ENCODE data around the gene RHOJ. TPM values are rescaled to one million over a fixed set of nuclear protein-coding genes. Genes with fewer than 3 reads are reported as not detected.

RHOJ gene
- total RNA-seq, 1 donor = 0.43 TPM

DNA sequence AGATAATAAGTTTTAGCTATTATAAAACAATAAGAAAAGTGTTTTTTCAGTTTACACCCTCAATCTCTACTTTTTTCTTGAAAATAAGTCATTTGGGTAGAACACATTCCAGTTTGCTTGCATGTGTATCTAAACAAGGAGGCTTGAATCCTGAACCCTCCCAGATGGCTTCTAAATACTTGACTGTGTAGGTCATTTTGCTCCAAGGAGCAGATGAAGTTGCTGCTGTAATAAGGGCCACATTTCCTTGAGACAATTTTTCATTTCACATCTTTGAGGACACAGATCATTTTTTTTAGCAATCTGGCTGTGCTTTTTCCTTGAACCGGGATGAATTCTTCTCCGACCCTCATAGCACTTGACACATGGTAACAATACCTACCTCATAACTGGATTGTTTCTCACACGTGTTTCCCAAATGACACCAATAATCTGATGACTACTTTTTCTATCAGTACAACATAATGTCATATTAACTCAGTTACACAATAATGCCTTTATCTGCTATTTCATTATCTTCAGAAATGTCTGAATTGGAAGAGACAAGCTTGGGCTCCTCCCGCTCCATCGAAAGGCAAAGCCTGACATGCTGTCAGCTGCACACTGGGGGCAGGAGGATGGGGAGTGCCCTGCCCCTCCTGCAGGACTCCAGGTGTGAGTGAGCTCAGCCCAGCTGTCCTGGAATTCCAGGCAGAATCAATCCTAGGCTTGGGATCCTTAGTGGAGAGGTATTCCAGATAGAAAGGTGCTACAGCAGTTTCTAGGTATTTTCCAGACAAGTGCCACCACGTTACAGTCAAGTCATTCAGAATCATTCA is 83.6 kb downstream of the RHOJ start:
- H3K4me3 ChIP-seq (ENCODE audit: low read depth, low read length) = no peak overlapping the region
- TF ChIP-seq, protein P1, sequence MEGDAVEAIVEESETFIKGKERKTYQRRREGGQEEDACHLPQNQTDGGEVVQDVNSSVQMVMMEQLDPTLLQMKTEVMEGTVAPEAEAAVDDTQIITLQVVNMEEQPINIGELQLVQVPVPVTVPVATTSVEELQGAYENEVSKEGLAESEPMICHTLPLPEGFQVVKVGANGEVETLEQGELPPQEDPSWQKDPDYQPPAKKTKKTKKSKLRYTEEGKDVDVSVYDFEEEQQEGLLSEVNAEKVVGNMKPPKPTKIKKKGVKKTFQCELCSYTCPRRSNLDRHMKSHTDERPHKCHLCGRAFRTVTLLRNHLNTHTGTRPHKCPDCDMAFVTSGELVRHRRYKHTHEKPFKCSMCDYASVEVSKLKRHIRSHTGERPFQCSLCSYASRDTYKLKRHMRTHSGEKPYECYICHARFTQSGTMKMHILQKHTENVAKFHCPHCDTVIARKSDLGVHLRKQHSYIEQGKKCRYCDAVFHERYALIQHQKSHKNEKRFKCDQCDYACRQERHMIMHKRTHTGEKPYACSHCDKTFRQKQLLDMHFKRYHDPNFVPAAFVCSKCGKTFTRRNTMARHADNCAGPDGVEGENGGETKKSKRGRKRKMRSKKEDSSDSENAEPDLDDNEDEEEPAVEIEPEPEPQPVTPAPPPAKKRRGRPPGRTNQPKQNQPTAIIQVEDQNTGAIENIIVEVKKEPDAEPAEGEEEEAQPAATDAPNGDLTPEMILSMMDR (IDR thresholded peaks at IDR 0.05; ENCODE audit: insufficient read depth, low read depth, low read length) = no peak
- DNase-seq (ENCODE audit: low read depth) = no peak

DNA sequence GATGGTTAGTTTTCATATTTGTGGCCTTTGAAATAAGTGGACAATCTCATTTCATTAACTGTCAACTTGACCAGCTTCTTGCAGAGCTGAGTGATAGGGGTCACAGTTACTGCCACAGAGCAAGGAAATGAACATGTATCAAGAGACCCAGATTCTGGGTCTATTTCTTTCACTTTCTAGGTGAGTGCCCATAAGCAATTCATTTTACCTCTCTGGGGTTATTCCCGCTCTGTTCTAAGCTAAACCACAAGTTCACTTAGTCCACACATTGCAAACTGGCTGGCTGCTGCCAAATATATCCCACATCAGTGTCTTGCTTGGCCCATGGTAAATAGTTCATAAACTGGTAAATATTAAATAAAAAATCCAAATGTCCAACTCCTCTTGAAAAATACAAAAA is 84.6 kb downstream of the RHOJ start:
- TF ChIP-seq, protein P1 (IDR thresholded peaks at IDR 0.05; ENCODE audit: insufficient read depth, low read depth, low read length) = no peak
- no peak overlapping the region for H3K4me3 ChIP-seq (ENCODE audit: low read depth, low read length)
- no peak for DNase-seq (ENCODE audit: low read depth)

DNA sequence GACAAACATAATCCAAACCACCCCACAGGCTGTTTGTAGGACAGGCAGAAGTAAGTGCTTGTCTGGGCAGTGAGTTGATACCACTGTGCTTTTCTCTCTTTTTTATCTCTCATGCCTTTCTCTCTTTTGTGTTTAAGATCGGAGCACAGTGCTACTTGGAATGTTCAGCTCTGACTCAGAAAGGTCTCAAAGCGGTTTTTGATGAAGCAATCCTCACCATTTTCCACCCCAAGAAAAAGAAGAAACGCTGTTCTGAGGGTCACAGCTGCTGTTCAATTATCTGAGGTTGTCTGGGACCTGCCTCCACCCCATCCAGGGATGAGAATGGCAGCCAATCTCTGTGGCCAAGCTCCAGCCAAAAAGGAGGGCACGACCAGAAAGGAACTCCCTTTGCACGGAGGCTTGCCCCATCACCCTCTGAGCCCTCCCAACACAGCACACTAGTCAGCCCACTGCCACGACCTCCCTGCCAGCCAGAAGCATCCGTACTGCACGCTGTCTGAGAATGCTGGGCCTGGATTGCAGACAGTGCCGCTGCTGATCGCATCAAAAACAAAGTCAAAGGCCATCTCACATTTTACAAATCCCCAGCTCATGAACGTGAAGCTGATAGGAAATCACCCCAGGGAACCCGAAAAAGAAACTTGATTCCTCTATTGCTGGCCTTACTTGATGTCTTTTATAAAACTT is 86.6 kb downstream of the RHOJ start:
- TF ChIP-seq, protein P1 (IDR thresholded peaks at IDR 0.05; ENCODE audit: insufficient read depth, low read depth, low read length) = no peak
- H3K4me3 ChIP-seq (ENCODE audit: low read depth, low read length) = no peak overlapping the region
- DNase-seq (ENCODE audit: low read depth) = no peak

DNA sequence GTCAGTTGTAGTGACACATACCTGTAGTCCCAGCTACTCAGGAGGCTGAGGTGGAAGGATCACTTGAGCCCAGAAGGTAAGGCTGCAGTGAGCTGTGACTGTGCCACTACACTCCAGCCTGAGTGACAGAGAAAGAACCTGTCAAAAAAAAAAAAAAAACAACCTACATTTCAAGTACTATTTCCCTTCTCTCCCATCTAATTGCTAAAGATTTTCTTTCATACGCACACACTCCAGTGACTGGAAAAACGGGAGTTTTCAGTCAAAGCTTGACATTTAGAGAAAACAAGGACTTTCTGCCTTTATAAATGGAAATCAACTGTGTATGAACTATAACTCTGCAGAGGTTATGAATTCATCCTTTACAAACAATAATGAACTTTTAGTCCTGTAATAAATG is 88.6 kb downstream of the RHOJ start:
- TF ChIP-seq, protein P1 (IDR thresholded peaks at IDR 0.05; ENCODE audit: insufficient read depth, low read depth, low read length) = no peak
- DNase-seq (ENCODE audit: low read depth) = no peak
- H3K4me3 ChIP-seq (ENCODE audit: low read depth, low read length) = no peak overlapping the region

DNA sequence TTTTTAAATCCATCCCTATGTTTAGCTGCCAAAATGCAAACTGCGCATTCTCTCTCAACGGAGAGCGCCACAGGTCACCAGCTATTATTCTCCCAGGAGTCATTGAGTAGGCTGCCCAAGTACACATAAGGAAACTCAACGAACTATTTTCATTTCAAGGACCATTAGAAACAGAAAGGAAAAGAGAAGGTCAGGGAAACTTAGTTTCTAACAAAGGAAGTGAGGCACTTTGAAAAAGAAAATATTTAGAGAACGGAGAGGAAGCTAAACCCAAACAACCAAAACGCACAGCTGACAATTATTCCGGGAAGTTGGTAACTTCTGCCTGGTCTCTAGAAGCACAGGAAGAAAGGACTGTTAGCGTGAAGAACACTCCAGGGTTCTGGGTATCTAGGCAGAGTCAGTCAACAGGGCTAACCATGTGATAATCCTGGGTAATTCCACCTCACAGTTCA is 91.0 kb downstream of the RHOJ start:
- no peak for DNase-seq (ENCODE audit: low read depth)
- TF ChIP-seq, protein P1 (IDR thresholded peaks at IDR 0.05; ENCODE audit: insufficient read depth, low read depth, low read length) = no peak
- H3K4me3 ChIP-seq (ENCODE audit: low read depth, low read length) = no peak overlapping the region

DNA sequence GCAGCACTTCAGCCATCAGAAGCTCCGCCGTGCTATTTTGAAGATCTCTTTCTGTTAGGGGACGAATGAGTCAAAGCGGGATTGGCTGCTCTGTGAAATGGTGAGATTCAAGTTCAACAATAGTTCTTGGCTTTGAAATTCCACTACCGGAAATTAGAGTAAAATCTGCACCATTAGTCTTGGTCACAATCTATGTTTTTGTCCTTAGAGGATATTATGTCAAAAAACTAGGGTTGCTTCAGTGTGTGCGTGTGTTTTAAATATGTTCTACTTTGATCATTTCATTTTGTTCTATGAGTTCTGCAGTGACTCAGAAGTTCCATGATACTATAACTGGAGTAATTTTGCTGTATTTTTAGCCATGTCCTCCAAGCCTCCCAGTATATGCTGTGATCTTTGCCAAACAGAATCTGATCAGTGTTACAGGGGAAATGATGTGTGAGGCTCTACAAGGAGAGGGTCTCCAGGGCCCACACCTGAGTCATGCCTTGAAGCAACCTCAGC is 91.9 kb downstream of the RHOJ start:
- no peak overlapping the region for H3K4me3 ChIP-seq (ENCODE audit: low read depth, low read length)
- DNase-seq (ENCODE audit: low read depth) = no peak
- TF ChIP-seq, protein P1 (IDR thresholded peaks at IDR 0.05; ENCODE audit: insufficient read depth, low read depth, low read length) = no peak

All from fibroblast of villous mesenchyme (primary cell).